IPS DF 4.7 (cell line): ENCODE results near the gene AVEN.
"Not testable (repeated sequence)": the region's sequence is repeated elsewhere in the genome, so short reads cannot be mapped to it uniquely, and the experiment has no call there.

Experiments used
- DNase-seq: peaks from one replicate; pipeline ENCODE4 v3.0.0-alpha.2; 2013; ENCODE audit warnings: low spot score; ENCODE audit errors: extremely low read depth

The AVEN gene

DNA sequence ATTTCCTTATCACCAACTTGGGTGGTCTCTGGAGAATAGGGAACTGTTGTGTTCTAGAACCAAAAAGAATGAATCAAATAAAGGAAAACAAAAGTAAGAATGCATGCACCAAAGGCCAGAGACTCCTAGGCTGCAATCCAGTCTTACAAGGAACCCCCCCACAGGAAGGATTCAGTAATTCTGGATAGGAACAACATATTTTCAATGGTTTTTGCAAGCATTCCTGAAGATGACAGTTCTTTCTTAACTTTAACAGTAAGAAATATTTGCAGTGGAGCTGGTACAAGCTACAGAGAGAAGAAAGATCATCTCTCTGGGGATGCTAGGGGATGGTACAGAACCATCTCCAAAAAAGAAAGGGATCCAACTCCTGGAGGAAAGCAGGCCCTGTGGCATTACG is 186.9 kb downstream of the AVEN start:
- DNase-seq: no peak

DNA sequence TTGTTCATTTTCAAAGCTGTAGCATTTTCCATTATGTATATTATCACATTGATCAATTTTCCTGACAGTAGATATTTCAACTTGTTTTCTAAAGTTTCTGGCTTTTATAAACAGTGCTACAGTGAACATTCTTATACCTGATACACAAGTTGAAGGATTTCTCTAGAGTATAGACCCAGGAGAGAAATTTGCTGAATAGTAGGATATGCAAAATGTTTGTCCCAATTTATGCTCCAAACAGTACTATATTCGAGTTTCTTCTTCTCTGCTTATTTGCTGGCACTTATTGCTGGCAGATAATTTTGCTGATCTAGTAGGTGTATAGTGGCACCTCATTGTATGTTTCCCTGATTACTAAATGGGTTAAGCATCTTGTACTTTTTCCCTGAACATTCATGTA is 187.9 kb downstream of the AVEN start:
- no peak for DNase-seq

DNA sequence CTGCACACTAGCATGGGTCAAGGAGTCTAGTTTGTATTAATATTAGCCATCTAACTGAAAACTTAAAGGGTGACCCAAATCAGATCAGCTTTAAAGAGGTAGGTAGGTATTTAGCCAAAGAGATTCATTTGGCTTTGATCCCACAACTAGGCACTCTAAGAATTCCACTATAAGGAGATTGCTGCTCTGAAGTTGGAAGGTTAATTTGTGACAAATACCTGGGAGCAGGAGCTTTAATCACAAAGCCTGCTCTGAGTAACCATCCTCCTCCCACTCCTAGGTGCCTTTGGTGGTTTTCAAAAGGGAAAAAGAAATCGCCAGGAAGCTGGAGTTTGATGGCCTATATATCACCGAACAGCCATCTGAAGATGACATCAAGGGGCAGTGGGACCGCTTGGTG is 191.0 kb downstream of the AVEN start:
- DNase-seq: no peak

DNA sequence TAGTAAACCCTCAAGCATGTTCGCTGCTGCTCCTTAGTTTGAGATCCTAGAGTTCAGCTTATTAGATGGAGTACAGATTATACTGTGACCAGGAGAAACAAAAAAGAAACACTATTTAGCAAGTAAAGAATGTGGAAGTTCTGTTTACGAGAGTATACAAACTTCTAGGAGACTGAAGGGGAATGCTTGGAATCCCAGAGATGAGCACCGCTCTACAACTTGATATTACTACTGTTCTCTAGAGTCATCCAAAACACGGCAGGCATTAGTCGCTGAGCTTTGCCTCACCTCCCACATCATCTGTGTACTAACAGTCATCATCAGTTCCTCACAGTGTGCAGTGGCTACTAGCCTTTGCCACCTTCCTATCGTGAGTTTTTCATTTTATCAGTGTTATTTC is 192.1 kb downstream of the AVEN start:
- DNase-seq: no peak

DNA sequence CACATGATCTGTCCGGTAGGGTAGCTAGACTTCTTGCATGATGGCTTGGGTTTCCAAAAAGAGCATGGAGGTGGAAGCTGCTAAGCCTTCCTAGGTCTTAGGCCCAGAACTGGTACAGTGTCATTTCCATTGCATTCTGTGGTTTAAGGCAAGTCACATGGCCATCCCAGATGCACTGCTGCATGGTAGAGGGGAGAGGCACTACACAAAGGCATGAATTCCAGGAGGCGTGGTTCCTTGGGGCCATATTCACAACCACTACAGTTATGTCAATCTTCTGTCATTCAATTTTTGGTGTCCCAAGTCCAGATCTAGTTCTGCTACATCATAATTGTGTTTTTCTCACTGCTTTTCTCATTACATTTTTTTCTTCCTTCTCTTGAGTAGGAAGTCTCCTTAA is 192.9 kb downstream of the AVEN start:
- no peak for DNase-seq

DNA sequence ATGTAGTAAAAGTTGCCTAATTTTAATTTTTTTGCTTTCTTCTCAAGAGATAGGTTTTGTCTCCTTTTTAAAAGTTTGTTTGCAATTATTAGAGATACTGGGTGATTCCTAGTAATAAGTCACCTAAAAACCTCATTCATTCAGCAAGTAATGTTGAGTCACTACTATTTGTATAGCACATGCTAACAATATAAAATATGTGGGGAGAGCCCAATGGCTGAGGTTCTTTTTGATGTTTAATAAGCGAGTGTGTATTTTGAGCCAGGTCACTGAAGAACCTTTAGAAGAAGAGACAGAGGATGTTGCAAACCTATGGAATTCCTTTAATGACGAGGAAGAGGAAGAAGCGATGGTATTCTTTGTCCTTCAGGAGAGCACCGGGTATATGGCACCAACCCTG is 194.4 kb downstream of the AVEN start:
- no peak for DNase-seq

DNA sequence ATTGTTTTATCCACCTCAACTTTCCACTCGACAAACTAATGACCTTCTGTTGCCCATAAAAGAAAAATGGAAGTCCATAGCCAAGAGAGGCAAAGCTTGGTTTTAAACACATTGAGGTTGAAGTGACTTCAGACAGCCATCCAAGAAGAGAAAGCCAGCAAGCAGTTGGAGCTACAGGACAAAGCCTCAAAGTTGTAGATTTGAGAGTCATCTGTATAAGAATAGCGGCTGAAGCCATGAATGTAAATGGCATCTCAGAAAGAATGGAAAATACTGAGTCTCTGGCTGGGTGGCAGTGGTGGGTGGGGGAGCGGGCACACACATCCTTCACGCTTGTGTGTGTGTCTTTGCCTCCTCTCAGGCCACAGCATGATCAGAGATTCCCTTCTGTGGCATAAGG is 194.8 kb downstream of the AVEN start:
- peak; percentile 49 for DNase-seq

DNA sequence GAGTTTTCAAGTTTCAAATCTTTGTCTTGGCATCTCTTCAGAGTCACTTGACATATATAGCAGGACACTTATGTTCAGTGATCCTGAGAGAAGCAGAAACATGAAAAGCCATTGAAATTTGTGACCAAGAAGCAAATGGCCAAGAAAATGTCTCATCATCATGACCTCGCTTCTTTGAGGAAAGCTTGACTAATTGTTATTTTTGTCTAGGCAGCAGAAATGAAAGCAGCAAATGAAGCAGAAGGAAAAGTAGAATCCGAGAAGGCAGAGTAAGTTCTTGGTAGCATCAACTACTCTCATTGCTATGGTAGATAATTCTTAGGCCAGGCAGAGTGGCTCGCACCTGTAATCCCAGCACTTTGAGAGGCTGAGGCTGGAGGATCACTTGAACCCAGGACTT is 198.4 kb downstream of the AVEN start:
- DNase-seq: no peak

DNA sequence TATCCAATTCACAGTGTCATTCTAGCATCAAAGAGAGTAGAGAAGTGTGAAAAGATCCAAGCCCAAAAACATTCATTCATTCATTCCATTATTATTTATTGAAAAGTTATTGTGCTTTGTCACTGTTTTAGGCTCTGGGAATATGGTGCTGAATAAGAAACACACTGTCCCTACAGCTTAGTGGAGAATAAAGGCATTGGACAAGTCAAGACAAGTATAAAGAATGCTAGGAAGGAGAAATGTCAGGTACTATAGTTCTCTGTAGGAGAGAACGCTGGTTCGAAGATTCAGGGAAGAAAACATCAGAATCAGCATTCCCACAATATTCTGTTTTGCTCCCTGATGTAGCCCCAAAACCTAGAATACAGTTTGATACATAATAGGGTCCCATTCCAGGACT is 199.5 kb downstream of the AVEN start:
- DNase-seq: no peak

DNA sequence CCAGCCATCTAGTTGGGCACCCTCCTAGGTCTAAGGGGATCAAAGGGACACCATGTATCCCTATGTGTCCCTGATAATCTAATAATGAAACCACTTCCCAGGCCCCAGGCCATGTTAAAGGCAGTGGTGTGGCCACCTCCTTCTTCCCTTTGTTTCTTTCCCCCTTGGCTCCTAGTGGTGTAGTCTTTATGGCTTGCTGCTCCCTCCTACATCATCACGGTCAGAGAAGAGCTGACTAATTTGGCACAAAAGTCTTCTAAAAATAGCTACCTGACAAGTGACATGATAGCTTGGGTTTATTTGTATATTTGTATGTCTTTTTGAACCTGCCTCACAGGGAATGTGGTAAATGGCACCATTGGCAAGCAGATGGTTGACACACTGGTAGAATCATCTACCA is 201.7 kb downstream of the AVEN start:
- no peak for DNase-seq

DNA sequence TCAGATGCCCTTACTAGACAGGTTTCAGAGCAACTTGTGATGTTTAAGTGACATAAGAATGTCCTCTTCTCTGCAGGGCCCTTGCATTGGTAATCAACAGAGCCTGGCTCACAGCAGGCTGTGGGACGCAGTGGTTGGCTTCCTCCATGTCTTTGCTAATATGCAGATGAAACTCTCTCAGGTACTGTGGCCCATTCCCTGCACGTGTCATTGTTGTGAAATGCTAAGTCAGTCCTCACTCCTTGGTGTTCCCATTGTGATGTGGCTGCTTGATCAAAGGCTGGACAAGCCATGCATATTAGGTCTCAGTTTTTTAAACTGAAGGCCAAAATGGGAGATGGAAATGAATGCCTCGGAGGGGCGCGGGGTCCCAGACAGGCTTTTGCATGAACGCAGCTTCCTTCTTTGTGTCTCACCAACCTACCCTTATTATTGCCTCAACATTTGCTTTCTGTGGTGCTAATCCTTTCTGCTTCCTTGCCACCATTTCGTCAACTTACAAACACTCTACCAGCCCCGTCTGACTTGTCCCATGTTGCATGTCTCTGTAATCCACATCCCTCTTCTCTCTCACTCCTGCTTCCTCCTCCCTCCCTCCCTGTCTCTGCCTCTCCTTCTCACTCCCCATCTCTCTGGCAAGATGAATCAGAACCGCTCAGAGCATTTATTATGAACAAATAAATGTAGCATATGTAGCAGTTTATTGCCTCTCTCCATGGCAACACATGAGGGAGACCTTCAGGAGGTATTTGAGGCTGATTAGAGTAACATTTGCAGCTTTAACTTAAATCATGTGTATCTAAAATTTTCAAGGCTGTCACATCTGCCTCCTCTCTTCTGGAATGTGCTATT is 203.9 kb downstream of the AVEN start:
- peak; percentile 56 for DNase-seq

DNA sequence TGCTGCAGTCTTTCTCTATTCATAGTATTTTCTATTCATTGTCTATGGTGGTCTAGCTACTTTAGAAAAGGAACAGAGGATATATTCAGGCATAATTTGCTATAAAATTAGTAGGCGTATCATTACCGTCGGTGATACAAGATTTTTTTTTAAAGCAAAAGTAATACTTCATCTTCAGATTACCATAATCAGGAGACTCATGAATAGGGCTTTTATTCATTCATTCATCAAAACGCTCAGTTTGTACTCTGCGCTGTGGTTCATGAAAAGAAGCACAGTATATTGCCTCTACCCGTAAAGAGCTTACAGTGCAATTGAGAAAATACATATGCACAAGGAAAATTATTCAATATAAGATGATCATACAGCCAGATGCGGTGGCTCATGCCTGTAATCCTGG is 207.4 kb downstream of the AVEN start:
- DNase-seq: no peak

DNA sequence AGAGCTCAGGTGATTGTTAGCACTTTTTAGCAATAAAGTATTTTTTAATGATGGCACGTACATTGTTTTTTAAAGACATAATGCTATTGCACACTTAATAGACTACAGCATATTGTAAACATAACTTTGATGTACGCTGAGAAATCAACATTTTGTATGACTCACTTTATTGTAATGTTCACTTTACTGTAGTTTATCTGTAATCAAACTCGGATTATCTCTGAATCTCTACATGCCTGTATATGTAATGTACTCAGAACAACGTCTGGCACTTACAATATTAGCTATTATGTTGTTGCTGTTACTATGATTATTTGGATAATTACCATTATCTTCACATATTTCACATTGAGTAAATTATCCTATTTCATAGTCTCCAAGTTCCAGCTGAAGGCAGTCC is 208.7 kb downstream of the AVEN start:
- DNase-seq: no peak

DNA sequence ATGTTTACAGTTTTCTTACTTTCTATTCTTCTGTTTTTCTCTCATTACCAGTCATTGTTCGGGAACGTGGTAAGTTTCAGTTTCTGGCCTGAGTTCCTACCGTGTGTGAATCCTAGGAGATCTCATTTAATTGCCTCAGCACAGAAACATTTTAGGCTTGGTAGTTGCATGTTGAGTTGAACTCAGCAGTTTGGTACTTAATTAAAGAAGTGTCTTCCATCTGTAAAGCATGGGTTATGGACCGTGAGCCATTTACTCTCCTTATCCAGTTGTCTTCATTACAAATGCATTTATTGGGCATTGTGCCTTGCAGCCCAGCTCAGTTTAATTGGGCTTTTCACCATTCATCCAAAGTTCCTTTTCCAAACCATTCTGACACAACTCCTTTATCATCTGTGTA is 212.8 kb downstream of the AVEN start:
- DNase-seq: no peak

DNA sequence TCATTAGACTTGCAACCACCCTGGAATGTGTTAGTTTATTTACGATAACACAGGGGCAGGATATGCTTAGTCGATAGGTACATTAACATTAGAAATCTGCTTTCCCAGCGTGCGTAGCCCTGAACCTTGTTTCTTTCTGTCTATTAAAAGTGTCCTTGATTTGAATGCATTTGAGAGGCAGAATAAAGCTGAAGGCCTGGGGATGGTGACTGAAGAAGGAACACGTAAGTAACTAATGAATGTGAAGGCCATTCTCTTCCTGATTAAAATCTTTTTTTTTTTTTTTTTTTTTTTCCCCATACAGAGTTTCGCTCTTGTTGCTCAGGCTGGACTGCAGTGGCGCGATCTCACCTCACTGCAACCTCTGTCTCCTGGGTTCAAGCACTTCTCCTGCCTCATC is 213.6 kb downstream of the AVEN start:
- DNase-seq: no peak

DNA sequence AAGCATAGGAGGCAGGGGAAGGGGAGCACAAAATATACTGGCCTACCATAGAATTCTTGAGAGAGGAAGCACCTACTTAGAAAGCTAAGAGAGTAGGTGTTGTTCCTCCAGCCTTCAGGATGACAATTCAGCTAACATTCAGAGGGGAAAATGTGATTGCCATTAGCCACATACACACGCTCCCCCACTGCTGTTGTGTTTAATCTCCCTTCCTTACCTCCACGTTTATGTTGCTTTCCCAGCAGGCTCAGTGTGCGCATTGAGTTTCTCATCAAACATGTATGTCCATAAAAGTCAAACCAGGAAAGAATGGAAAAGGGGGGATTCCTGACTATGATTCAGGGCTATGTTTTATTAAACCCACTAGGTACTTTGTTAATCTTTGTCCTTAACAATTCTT is 215.9 kb downstream of the AVEN start:
- no peak for DNase-seq

DNA sequence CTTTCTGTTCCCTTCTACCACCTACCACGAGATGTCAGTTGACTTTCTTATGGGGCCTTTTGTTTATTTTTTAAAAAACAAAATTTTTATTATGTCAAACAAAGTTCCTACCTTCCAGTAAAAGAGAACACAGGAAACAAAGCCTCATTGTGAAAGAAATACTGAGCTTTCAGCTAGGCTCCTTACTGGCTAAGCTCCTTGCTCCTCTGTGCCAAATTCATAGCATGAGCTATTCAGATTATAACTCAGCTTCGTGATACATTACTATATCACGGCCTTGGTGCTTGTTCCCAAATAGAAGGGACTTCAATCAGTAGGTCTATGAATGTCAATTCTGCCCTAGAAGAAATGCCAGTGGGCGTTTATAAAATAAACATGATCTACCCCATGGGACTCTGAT is 216.5 kb downstream of the AVEN start:
- no peak for DNase-seq

DNA sequence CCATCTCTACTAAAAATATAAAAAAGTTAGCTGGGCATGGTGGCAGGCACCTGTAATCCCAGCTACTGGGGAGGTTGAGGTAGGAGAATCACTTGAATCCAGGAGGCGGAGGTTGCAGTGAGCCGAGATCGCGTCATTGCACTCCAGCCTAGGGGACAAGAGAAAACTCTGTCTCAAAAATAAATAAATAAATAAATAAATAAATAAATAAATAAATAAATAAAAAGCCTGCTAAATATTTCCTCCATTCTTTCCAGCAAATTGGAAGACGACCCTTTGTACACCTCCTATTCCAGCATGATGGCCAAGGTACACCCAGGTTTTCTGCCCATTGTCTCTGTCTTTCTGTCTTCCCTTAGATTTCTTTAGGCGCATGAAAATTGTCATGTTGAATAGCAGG is 219.5 kb downstream of the AVEN start:
- not testable (repeated sequence) for DNase-seq
